K562 (cell line): ENCODE data around the gene RHOF. TPM values are rescaled to one million over a fixed set of nuclear protein-coding genes. Genes with fewer than 3 reads are reported as not detected.

Source experiments
- JUNB ChIP-seq: fragments of 450-650 bp; formaldehyde crosslinking; conservative IDR thresholded peaks from 2 replicates; pipeline ENCODE4 v1.4.0; 2020; ENCODE audit warnings: mild to moderate bottlenecking
- ZBTB40 ChIP-seq, 2 experiments: fragments of 450-650 bp in 1 of 2; sonication (generic) in 1 of 2; formaldehyde crosslinking in 1 of 2; IDR thresholded peaks; 2 replicates each; pipeline versions ENCODE4 v1.7.1 to v1.9.0; 2016 to 2022; ENCODE audit warnings: inconsistent platforms in 1 of 2, mild to moderate bottlenecking in 1 of 2, missing genetic modification reagents in 1 of 2
- polyA plus RNA-seq, 8 experiments: library from polyadenylated mRNA; depleted of rRNA in 4 of 8; stranded (reverse) in 5 of 8; unstranded in 3 of 8; fragments of >200 nt; fragmentation: Nextera tagmentation in 2 of 8; fragmentation: Illumina TruSeq in 1 of 8; extraction: Ambion mirVana in 2 of 8; extraction: Trizol in 1 of 8; gene quantifications; 2 replicates each; pipeline versions ENCODE4 v1.2.1 to v1.2.3, GENCODE V29; 2011 to 2014; ENCODE audit warnings: inconsistent platforms in 1 of 8, missing spikeins in 1 of 8
- total RNA-seq, 7 experiments: library from RNA; depleted of rRNA in 6 of 7; stranded (reverse); fragments of >200 nt in 6 of 7; fragmentation: Illumina TruSeq in 2 of 7; extraction: Trizol in 2 of 7; gene quantifications; 2 replicates each; pipeline versions ENCODE4 v1.2.1 to v1.2.3, GENCODE V29; 2011 to 2021; ENCODE audit warnings: low replicate concordance in 1 of 7

RHOF gene
- total and polyA plus RNA-seq, 9 of the 15 experiments (the other 6 are each of a cell fraction or from before 2014, with no cell fraction given) = 0.13 to 10.1 (median 4.0) TPM

DNA sequence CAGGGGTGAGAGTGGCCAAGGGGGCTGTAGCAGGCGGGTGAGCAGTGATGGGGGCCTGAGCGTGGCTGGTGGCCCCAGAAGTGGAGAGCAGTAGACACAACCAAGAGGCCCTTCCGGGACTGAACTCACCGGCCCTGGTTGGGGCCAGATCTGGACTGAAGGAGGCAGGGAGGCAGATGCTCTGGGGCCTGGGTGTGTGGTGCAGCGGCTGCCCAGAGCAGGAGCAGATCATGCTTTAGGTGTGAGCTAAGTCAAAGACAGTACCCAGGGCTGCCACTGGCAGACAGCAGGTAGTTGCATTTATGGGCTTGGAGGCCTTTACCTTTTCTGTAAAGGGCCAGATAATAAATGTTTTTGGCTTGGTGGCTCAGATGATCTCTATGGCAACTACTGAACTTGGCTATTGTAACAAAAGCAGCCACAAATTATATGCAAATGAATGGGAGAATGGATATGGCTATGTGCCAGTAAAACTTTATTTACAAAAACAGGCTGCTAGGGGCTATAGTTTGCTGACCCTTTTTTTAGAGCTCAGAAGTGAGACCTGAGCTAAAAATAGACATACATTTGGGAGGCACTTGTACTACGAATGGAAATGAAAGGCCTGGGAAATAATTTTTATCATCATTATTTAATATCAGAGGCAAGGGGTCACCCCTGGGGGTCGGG, 35.9 kb upstream of the RHOF start (continued):
- peak; percentile 69 for TF ChIP-seq ZBTB40 (IDR thresholded peaks at IDR 0.05)
- no peak; the same call in 1 of the 2 replicates for TF ChIP-seq ZBTB40 (CRISPR knock-in tag; IDR thresholded peaks at IDR 0.05)
- no peak for TF ChIP-seq JUNB (CRISPR knock-in tag)
